Pancreas (tissue), 10 donors: ENCODE data around the gene ACOD1. TPM values are rescaled to one million over a fixed set of nuclear protein-coding genes. Genes with fewer than 3 reads are reported as not detected.

ENCODE experiments used
- ATAC-seq, 4 donors: fragments of 200-7000 bp; cut with Tn5 transposase; one replicate each; pipeline versions ENCODE4 v1.8.0 to v1.9.1; 2020; ENCODE audit warnings: mild to moderate bottlenecking in 4 of 4, moderate library complexity in 4 of 4
- DNase-seq, 6 donors: peaks; one replicate each; pipeline ENCODE4 v3.0.0-alpha.2; 2020
- FAIRE-seq: peaks from 2 replicates; lab custom pipeline; 2012; peaks lifted over from hg19 to GRCh38; lab: Jason Lieb, UNC
- H3K27ac ChIP-seq, 4 donors: fragments of 200-600 bp; sonication (generic); 1 replicate in 3 of 4; 2 replicates in 1 of 4; pipeline versions ENCODE4 v1.5.0 to v1.8.0; 2020
- H3K27me3 ChIP-seq, 4 donors: fragments of 200-600 bp; one replicate each; pipeline ENCODE4 v1.8.0; 2021
- H3K36me3 ChIP-seq, 3 donors: fragments of 200-600 bp; sonication (generic) in 1 of 3; one replicate each; pipeline versions ENCODE4 v1.5.0 to v1.8.0; 2020 to 2021
- H3K4me1 ChIP-seq, 3 donors: fragments of 200-600 bp; one replicate each; pipeline ENCODE4 v1.8.0; 2021
- H3K4me3 ChIP-seq, 4 donors: fragments of 200-600 bp; sonication (generic) in 2 of 4; one replicate each; pipeline versions ENCODE4 v1.5.0 to v1.8.0; 2020 to 2021
- H3K9me3 ChIP-seq, 4 donors: fragments of 200-600 bp; one replicate each; pipeline ENCODE4 v1.8.0; 2021
- WGBS, 2 donors: extraction: QIAGEN DNeasy Blood & Tissue Kit; methylation state at CpG; one replicate each; pipeline ENCODE4 v1.1.7; 2013; 5-methylcytosine and 5-hydroxymethylcytosine counted together
- intact Hi-C, 3 donors: fragments of 100-400 bp; cut with DNase I; formaldehyde crosslinking; loops; one replicate each; pipeline versions ENCODE4 v1.11.1 to v1.14.2; 2022
- polyA plus RNA-seq, 2 donors: library from polyadenylated mRNA; stranded (reverse); fragments of 200-250 nt; gene quantifications; one replicate each; pipeline ENCODE4 v1.2.3, GENCODE V29; 2013
- total RNA-seq, 6 donors: library from RNA; stranded (reverse); fragmentation: NEBNext Ultra II Directional in 4 of 6; extraction: Animal tissue kit (Norgen Biotek cat#: 25700) in 4 of 6; gene quantifications; one replicate each; pipeline versions ENCODE4 v1.2.1 to v1.2.4, GENCODE V29; 2021 to 2023
- TF ChIP-seq, protein P1 (sequence below), 4 donors: fragments of 200-600 bp; sonication (generic) in 3 of 4; IDR thresholded peaks; one replicate each; pipeline versions ENCODE4 v1.5.0 to v1.8.0; 2021; ENCODE audit warnings: antibody characterized with exemption in 4 of 4
- donor health status: healthy with polysubstance abuse.
- donor health status: DM: no; HTN: no; CAD: no; lungs with moderate emphysema.
- donor health status: DM: no; HTN: no; CAD: no.
- donor health status: control.
- donor health status: control.
- donor health status: Bipolar disorder and iron deficiency.
- donor health status: DM: yes; HTN: yes; CAD: no.
- donor health status: DM: no; HTN: no; CAD: no.
- donor health status: DM: no; HTN: no; CAD: no.
- donor health status: DM: yes; HTN: yes; CAD: no.

The ACOD1 gene
- total and polyA plus RNA-seq, 8 donors = not detected

DNA sequence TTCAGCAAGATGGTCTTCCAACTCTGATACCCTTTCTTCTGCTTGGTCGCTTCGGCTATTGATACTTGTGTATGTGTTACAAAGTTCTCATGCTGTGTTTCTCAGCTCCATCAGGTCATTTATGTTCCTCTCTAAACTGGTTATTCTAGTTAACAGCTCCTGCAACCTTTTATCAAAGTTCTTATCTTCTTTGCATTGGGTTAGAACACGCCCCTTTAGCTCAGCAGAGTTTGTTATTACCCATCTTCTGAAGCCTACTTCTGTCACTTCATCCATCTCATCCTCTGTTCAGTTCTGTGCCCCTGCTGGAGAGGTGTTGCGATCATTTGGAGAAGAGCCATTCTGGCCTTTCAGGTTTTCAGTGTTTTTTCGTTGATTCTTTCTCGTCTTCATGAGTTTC, 18.7 kb downstream of the ACOD1 start:
- no peaks in the 10 kb centered on the region for H3K4me1 ChIP-seq
- WGBS, 2 donors = 54 to 61% methylated on average over 6 of the region's 6 CpGs
- no peaks in the 10 kb centered on the region for H3K36me3 ChIP-seq
- no peak overlapping the region for H3K27ac ChIP-seq
- ATAC-seq (no peak), FAIRE-seq (no peak), DNase-seq (no peak)
- H3K27me3 ChIP-seq = peaks cover 0 to 4% (median 0%) of the 10 kb centered on the region in 4 donors
- H3K9me3 ChIP-seq = no peaks in the 10 kb centered on the region
- TF ChIP-seq, protein P1, sequence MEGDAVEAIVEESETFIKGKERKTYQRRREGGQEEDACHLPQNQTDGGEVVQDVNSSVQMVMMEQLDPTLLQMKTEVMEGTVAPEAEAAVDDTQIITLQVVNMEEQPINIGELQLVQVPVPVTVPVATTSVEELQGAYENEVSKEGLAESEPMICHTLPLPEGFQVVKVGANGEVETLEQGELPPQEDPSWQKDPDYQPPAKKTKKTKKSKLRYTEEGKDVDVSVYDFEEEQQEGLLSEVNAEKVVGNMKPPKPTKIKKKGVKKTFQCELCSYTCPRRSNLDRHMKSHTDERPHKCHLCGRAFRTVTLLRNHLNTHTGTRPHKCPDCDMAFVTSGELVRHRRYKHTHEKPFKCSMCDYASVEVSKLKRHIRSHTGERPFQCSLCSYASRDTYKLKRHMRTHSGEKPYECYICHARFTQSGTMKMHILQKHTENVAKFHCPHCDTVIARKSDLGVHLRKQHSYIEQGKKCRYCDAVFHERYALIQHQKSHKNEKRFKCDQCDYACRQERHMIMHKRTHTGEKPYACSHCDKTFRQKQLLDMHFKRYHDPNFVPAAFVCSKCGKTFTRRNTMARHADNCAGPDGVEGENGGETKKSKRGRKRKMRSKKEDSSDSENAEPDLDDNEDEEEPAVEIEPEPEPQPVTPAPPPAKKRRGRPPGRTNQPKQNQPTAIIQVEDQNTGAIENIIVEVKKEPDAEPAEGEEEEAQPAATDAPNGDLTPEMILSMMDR (IDR thresholded peaks at IDR 0.05) = no peak
- intact Hi-C loops = no loop called here
- H3K4me3 ChIP-seq = no peak overlapping the region

- intact Hi-C loops = no loop called here
- TF ChIP-seq, protein P1 (IDR thresholded peaks at IDR 0.05) = no peak
- 73 to 86% methylated on average over 6 of the region's 6 CpGs for WGBS, 2 donors
- H3K27ac ChIP-seq = no peak overlapping the region
- H3K4me1 ChIP-seq = no peaks in the 10 kb centered on the region
- H3K27me3 ChIP-seq = peaks cover 0 to 4% (median 0%) of the 10 kb centered on the region in 4 donors
- no peaks in the 10 kb centered on the region for H3K36me3 ChIP-seq
- no peak overlapping the region for H3K4me3 ChIP-seq
- no peaks in the 10 kb centered on the region for H3K9me3 ChIP-seq
- no peak for ATAC-seq
- no peak for FAIRE-seq
- no peak for DNase-seq
Measured at GRCh38 chr13:76968041-76968440, 19.7 kb downstream of the ACOD1 start.

DNA sequence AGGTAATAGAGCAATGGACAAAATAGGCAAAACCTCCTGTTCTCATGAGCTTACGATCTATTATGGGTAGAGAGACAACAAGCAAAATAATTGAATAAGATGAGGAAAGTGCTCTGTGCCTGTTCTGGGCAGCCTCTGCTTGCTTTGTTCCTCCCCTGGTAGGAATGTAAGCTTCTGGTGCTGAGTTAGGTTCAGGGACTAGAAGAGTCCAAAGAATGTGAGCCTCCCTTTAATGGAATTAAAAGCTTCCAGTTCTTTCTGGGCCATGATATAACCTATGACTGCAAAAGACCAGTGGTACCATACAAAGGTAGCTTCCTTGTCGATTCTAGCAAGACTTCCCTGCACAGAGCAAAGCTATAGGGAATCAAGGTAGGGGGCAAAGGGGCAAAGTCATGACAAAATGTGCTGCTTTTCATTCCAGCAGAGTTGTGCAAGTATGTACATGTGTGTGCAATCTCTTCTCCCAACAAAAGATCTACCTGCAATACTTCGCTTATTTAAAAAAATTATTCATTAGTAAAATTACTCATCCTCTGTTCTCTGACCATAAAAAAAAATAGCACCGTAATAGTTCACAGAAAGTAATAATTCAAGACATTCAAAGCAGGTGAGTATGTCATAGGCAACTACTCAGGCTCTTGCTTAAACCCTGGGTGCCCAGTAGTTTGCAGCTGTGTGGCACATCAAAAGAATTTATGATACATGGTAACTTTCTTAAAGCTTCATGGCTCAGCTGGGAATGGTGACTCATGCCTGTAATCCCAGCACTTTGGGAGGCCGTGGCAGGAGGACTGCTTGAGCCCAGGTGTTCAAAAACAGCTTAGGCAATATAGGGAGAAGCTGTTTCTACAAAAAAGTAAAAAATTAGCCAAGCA, 21.4 kb downstream of the ACOD1 start:
- H3K9me3 ChIP-seq = no peaks in the 10 kb centered on the region
- H3K4me1 ChIP-seq = no peaks in the 10 kb centered on the region
- 84 to 89% methylated on average over 5 of the region's 5 CpGs for WGBS, 2 donors
- no peaks in the 10 kb centered on the region for H3K36me3 ChIP-seq
- H3K4me3 ChIP-seq = no peak overlapping the region
- no peak overlapping the region for H3K27ac ChIP-seq
- intact Hi-C loops = no loop called here
- TF ChIP-seq, protein P1 (IDR thresholded peaks at IDR 0.05) = no peak
- ATAC-seq (no peak), DNase-seq (no peak), FAIRE-seq (no peak)
- peaks cover 0 to 4% (median 0%) of the 10 kb centered on the region in 4 donors for H3K27me3 ChIP-seq

GRCh38 chr13:76971215-76971614, 22.9 kb downstream of the ACOD1 start:
- H3K27ac ChIP-seq = no peak overlapping the region
- peaks cover 0 to 4% (median 0%) of the 10 kb centered on the region in 4 donors for H3K27me3 ChIP-seq
- no peaks in the 10 kb centered on the region for H3K4me1 ChIP-seq
- FAIRE-seq = no peak
- WGBS, 2 donors = 46 to 48% methylated on average over 3 of the region's 3 CpGs
- TF ChIP-seq, protein P1 (IDR thresholded peaks at IDR 0.05) = no peak
- no peaks in the 10 kb centered on the region for H3K9me3 ChIP-seq
- ATAC-seq = no peak
- DNase-seq = no peak
- intact Hi-C loops = no loop called here
- no peak overlapping the region for H3K4me3 ChIP-seq
- H3K36me3 ChIP-seq = no peaks in the 10 kb centered on the region
